ENCODE data around the gene TOE1.

- TF ChIP-seq CTCF (IDR thresholded peaks at IDR 0.05 in 2 of 3, conservative IDR thresholded peaks at IDR 0.05 in 1 of 3; ENCODE audit: insufficient read depth in 2 of 3, low read depth in 1 of 3, low read length in 3 of 3) = no peak
- no peak for TF ChIP-seq EP300 (IDR thresholded peaks at IDR 0.05; ENCODE audit: low read length)
- no peak for TF ChIP-seq FOXA3 (CRISPR knock-in tag; conservative IDR thresholded peaks at IDR 0.05 in 1 of 2, IDR thresholded peaks at IDR 0.05 in 1 of 2)
- no peak for TF ChIP-seq TSHZ1 (CRISPR knock-in tag; IDR thresholded peaks at IDR 0.05)
- no peak for TF ChIP-seq EZH2 (IDR thresholded peaks at IDR 0.05; ENCODE audit: borderline replicate concordance, low read depth, low read length)
- TF ChIP-seq CEBPZ (IDR thresholded peaks at IDR 0.05; ENCODE audit: borderline replicate concordance, low read depth, low read length) = no peak
- TF ChIP-seq RFX1 (IDR thresholded peaks at IDR 0.05) = no peak
- no peak for TF ChIP-seq ZFP1 (CRISPR knock-in tag; IDR thresholded peaks at IDR 0.05)
- no peak for TF ChIP-seq FOXP1 (CRISPR knock-in tag; IDR thresholded peaks at IDR 0.05)
- no peak for TF ChIP-seq ARID4B (CRISPR knock-in tag; IDR thresholded peaks at IDR 0.05)
These were observed 24.3 kb downstream of the TOE1 start for GRCh38 chr1:45364294-45364693.

All from K562 (cell line).